GM12801 (cell line): Measurements from ENCODE around the gene OLFML2A.

Experiments
- TF ChIP-seq, protein P1 (sequence below): IDR thresholded peaks from one replicate; pipeline ENCODE4 v1.5.1; 2011; ENCODE audit warnings: control low read depth; ENCODE audit not compliant: insufficient read length; ENCODE audit errors: extremely low read depth

The OLFML2A gene

DNA sequence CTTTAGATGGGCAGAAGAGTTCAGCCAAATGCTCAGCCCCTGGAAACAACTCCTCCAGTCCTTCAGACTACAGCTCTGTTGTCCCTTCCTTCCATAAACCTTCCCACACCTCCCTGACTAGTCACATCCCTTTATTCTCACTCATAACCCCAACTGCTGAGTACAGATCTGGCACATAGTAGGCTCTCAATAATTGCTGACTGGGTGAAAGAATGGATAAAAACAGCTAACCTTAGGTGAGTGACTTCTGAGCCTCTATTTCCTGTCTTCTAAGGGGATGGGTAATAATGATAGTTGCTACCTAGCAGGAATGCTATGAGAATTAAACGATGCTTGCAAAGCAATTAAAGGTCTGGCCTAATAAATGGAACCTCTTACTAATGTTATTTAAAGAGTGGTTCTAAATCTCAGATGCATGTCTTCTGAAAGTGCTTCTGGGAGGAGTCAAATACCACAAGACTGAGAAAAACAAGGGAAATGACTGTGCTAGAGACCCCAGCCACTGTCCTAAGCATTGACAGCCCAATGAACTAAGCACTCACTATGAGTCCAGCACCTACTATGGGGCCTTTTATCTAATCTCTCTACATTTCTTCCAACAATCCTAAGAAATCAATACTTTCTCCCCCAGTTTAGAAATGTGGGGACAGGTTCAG lies 3.3 kb upstream of the OLFML2A start:
- TF ChIP-seq, protein P1, sequence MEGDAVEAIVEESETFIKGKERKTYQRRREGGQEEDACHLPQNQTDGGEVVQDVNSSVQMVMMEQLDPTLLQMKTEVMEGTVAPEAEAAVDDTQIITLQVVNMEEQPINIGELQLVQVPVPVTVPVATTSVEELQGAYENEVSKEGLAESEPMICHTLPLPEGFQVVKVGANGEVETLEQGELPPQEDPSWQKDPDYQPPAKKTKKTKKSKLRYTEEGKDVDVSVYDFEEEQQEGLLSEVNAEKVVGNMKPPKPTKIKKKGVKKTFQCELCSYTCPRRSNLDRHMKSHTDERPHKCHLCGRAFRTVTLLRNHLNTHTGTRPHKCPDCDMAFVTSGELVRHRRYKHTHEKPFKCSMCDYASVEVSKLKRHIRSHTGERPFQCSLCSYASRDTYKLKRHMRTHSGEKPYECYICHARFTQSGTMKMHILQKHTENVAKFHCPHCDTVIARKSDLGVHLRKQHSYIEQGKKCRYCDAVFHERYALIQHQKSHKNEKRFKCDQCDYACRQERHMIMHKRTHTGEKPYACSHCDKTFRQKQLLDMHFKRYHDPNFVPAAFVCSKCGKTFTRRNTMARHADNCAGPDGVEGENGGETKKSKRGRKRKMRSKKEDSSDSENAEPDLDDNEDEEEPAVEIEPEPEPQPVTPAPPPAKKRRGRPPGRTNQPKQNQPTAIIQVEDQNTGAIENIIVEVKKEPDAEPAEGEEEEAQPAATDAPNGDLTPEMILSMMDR: no peak

DNA sequence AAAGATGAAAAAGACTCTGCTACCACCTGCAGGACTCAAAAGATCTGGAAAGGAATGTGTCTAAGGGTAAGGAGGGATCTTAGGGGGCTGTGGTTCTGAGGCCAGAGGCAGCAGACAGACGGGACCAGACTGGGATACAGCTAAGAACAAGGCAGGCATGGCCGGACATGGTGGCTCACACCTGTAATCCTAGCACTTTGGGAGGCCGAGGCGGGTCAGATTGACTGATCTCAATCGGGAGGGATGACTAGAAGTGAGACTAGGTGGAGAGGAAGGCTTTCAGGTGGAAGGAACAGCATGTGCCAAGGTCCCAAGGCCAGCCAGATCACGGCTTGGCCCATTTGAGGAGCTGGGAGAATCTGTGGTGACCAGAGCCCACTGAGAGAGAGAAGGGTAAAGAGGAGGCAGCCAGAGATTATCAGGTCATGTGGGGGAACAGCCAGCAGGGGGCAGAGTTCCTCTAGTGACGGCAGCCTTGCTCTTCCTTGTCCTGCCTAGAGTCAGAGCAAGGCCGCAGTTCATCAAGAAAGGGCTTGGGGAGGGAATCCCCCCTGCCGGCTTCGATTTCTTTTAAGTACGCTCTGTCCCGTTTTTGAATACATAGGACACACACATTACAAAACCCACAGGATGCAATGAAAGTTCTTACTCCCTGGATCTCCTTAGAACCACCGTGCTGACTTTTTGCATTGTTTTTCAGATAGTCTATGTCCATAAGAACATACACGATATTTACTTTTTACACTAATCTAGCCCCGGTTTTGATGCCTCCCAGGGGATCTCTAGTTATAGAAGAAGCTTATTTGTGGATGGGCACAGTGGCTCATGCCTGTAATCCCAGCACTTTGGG lies 2.6 kb upstream of the OLFML2A start:
- TF ChIP-seq, protein P1: no peak

DNA sequence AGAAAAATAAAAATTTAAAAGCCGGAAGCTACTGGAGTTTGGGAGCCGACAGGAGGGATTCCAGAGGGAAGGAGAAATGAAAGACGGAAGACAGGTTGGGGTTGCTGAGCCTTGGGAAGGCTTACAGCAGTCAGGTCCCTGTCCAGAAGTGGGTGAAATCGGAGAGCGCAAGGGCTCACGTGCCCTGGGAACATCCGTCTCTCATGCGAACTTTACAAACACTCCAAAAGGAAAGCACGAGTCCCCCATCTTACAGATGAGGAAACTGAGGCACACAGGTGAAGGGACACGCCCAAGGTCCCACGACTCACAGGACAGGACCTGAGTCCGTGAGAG lies 347 bp upstream of the OLFML2A start:
- TF ChIP-seq, protein P1: no peak

DNA sequence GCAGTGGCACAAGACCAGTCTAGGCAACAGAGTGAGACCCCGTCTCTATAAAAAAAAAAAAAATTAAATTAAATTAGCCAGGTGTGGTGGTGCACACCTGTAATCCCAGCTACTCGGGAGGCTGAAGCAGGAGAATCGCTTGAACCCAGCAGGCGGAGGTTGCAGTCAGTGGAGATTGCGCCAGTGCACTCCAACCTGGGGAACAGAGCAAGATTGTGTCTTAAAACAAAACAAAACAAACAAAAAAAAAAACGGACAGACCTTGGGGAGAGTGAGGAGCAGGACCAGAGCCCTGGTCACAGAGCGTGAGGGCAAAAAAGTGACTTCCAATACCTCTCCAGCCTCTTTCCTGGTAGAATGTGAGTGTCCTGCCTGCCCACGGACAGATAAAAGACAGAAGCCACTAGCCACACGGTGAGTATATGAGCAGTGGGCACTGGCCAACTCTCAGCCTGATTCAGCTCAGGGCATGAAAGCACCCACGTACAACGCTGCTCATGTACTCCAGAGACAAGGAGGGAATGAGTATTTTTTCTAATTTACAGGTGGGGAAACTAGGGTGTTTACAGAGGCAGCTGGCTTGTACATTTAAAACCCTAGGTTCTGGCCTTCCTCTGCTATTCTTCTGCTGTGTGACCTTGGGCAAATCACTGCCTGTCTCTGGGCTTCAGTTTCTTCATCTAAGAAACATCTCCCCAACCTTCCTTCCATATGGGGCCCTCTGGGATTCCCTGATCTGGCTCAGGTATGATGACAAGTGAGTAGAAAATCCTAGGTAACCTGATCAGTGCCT lies 1.8 kb downstream of the OLFML2A start:
- TF ChIP-seq, protein P1: no peak

DNA sequence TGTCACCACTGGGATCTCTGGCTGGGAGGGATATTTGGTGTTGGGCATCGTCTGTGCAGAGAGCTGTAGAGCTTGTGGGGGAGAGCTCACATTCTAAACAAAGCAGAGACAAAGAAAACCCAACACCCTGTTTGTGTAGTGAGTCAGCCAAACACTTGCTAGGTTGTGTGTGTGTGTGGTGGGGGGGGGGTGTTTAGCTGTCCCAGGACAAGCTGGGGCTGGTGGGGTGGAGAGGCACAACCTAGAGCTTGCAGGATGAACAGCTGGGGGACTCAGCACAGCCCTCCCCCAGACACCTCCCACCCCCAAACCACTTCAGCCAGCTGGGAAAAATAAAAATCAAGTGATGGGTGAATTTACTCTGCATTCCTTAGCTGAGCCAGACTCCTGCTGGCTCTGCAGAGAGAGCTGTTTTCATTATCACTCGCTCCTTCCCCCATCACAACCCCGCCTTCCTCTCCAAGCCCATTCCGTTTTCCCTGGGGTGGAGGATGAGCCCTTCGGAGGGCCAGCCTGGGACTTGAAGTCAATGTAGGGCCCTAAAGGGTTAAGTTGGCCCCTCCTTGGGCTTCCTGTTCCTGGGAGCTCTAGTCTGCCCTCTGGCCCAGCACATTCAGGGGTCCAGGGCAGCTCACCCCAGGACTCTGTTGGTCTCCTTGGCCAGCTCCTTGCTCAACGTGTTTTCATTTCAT lies 2.6 kb downstream of the OLFML2A start:
- TF ChIP-seq, protein P1: no peak

DNA sequence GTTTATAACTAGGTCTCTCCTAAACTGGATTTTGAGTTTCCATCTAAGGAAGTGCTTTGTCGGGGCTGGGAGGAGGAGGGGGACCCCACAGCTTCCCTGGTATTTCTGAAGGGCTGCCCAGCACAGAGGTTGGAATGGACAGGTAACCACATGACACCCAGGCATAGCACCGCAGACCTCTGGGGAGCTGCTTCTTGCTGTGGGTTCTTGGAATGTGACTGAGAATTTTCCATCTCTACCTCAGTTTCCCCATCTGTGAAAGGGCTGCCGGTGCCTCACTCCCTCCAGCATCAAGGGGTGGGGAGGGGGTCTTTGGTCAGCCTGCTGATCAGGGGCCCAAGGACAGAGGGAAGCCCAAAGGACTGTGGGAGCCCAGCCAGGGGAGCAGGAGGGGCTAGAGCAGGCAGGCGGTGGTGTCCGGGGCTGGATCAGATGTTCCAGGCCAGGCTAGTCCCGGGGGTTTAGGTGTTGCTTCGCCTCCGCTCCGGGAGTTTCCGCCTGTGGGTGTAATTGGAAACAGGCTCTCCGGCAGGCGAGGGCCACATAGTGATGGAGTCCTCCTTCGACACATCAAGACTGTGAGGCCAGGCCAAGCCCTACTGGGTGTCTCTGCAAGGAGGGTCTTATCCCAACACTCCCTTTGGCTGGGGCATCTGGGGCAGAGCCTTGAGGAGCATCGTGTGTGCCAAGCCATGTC lies 3.3 kb downstream of the OLFML2A start:
- TF ChIP-seq, protein P1: no peak
